OCI-LY7 (cell line): ENCODE data around the gene KREMEN1.

Source experiments
- EZH2phosphoT487 ChIP-seq: fragments of 200-600 bp; sonication (generic); IDR thresholded peaks from 2 replicates; pipeline ENCODE4 v1.6.1; 2018; ENCODE audit warnings: low read depth, borderline replicate concordance, mild to moderate bottlenecking, mixed run types, antibody characterized with exemption, low read length, moderate library complexity, mixed read lengths
- TF ChIP-seq, protein P1 (sequence below): fragments of 200-600 bp; sonication (generic); conservative IDR thresholded peaks from 2 replicates; pipeline ENCODE4 v1.5.1; 2014; ENCODE audit warnings: mild to moderate bottlenecking, antibody characterized with exemption, low read length, moderate library complexity, mixed read lengths

DNA sequence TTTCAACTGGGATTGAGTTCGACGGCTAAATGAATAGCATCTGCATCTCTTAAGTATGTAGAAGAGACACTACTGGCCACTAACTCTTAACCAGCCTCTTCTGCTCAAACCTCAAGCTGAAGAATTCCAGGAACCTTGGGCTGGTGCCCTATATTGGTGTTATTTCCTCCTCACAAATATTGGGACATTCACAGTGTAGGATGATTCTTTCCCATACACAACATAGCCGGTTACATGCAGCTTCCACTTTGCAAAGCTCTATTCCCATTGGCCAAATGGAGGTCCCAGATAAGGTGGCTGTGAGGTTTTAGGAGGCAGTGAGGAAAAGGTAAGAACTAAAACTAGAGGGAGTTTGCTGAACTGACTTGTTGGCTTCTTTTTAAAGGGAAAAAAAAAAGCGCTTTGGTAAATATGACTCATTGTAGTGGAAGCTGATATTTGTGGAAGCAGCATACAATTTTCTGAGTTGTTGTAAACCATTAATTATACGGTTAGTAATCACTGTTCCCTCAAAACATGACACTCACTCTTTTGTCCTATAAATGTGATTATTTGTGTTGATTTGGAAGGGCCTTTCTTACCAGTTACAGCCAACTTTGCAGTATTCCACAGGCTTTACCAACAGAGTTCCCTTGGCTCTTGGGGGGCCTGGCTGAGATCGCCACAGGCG, 28.8 kb upstream of the KREMEN1 start:
- TF ChIP-seq, protein P1, sequence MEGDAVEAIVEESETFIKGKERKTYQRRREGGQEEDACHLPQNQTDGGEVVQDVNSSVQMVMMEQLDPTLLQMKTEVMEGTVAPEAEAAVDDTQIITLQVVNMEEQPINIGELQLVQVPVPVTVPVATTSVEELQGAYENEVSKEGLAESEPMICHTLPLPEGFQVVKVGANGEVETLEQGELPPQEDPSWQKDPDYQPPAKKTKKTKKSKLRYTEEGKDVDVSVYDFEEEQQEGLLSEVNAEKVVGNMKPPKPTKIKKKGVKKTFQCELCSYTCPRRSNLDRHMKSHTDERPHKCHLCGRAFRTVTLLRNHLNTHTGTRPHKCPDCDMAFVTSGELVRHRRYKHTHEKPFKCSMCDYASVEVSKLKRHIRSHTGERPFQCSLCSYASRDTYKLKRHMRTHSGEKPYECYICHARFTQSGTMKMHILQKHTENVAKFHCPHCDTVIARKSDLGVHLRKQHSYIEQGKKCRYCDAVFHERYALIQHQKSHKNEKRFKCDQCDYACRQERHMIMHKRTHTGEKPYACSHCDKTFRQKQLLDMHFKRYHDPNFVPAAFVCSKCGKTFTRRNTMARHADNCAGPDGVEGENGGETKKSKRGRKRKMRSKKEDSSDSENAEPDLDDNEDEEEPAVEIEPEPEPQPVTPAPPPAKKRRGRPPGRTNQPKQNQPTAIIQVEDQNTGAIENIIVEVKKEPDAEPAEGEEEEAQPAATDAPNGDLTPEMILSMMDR = no peak
- TF ChIP-seq EZH2phosphoT487 = no peak
